Suprapubic skin (tissue), 3 donors: ENCODE data around the gene HEY2.
"Not testable (repeated sequence)": the region's sequence is repeated elsewhere in the genome, so short reads cannot be mapped to it uniquely, and the experiment has no call there.

Experiments
- CTCF ChIP-seq, 2 donors: fragments of 200-600 bp in 1 of 2; fragments of 450-650 bp in 1 of 2; sonication (generic) in 1 of 2; IDR thresholded peaks; one replicate each; pipeline ENCODE4 v1.5.1; 2016 to 2019; ENCODE audit warnings: antibody characterized with exemption in 2 of 2, mild to moderate bottlenecking in 1 of 2, moderate library complexity in 1 of 2
- EP300 ChIP-seq: sonication (generic); formaldehyde crosslinking; IDR thresholded peaks from one replicate; pipeline ENCODE4 v1.6.1; 2017; ENCODE audit warnings: antibody characterized with exemption
- POLR2A ChIP-seq, 2 donors: fragments of 450-650 bp; IDR thresholded peaks; one replicate each; pipeline ENCODE4 v1.6.1; 2017; ENCODE audit warnings: antibody characterized with exemption in 2 of 2, mild to moderate bottlenecking in 2 of 2, moderate library complexity in 2 of 2

GRCh38 chr6:125703882-125704281 is 45.5 kb upstream of the HEY2 start:
- not testable (repeated sequence) for TF ChIP-seq CTCF (IDR thresholded peaks at IDR 0.05); POLR2A (IDR thresholded peaks at IDR 0.05); EP300
